IPS DF 19.7 (cell line): ENCODE measurements around the gene TMCO4.
A peak's percentile ranks its signal among the peaks of the same experiment; 100 is the strongest.
"Not testable (repeated sequence)": the region's sequence is repeated elsewhere in the genome, so short reads cannot be mapped to it uniquely, and the experiment has no call there.

ENCODE experiments used
- DNase-seq: peaks from one replicate; pipeline ENCODE4 v3.0.0-alpha.2; 2013; ENCODE audit warnings: low read depth, low spot score

TMCO4 gene

GRCh38 chr1:19813643-19813960 is 13.9 kb upstream of the TMCO4 start:
- DNase-seq, result no peak

- DNase-seq, result no peak
These were observed 13.3 kb upstream of the TMCO4 start for GRCh38 chr1:19812875-19813642.

- DNase-seq, result no peak
These were observed 11.6 kb upstream of the TMCO4 start for GRCh38 chr1:19811206-19811851.

GRCh38 chr1:19809044-19809750 is 9.5 kb upstream of the TMCO4 start:
- no peak for DNase-seq

GRCh38 chr1:19808351-19808750 is 8.6 kb upstream of the TMCO4 start:
- no peak for DNase-seq

- DNase-seq, result no peak
These were observed 5.1 kb upstream of the TMCO4 start for GRCh38 chr1:19804831-19805251.

GRCh38 chr1:19802269-19802668 is 2.6 kb upstream of the TMCO4 start:
- DNase-seq, result no peak

- DNase-seq, result no peak
These were observed 524 bp upstream of the TMCO4 start for GRCh38 chr1:19800076-19800804.

GRCh38 chr1:19798486-19799229 is 1.1 kb downstream of the TMCO4 start:
- DNase-seq, result no peak

- no peak for DNase-seq
These were observed 1.9 kb downstream of the TMCO4 start for GRCh38 chr1:19797827-19798226.

GRCh38 chr1:19794583-19794982 is 5.1 kb downstream of the TMCO4 start:
- no peak for DNase-seq

- DNase-seq, result no peak
These were observed 6.2 kb downstream of the TMCO4 start for GRCh38 chr1:19793360-19794046.

GRCh38 chr1:19792237-19793002 is 7.3 kb downstream of the TMCO4 start:
- DNase-seq, result no peak

- not testable (repeated sequence) for DNase-seq
These were observed 9.4 kb downstream of the TMCO4 start for GRCh38 chr1:19790061-19790975.

- DNase-seq, result peak; percentile 60
These were observed 12.7 kb downstream of the TMCO4 start for GRCh38 chr1:19786988-19787423.

GRCh38 chr1:19785660-19786059 is 14.1 kb downstream of the TMCO4 start:
- DNase-seq, result no peak

- no peak for DNase-seq
These were observed 19.3 kb downstream of the TMCO4 start for GRCh38 chr1:19780267-19780877.

- no peak for DNase-seq
These were observed 22.8 kb downstream of the TMCO4 start for GRCh38 chr1:19776933-19777332.
